Measurements from ENCODE around the gene RAMACL.
"Not testable (repeated sequence)": the region's sequence is repeated elsewhere in the genome, so short reads cannot be mapped to it uniquely, and the experiment has no call there.

Gene RAMACL

GRCh38 chr6:166586424-166587156 lies at the start of gene RAMACL:
Gene RAMACL, minus strand, starts transcription at chr6:166586678. Its CDS starts 201 bp downstream, at chr6:166586477.
- DNase-seq (ENCODE audit: low read depth) = no peak

GRCh38 chr6:166635013-166635970 lies 48.8 kb upstream of the RAMACL start:
- DNase-seq (ENCODE audit: low read depth) = no peak

- DNase-seq (ENCODE audit: low read depth) = not testable (repeated sequence)
Observed at GRCh38 chr6:166634581-166634980, 48.1 kb upstream of the RAMACL start.

- no peak for DNase-seq (ENCODE audit: low read depth)
Observed at GRCh38 chr6:166633732-166634535, 47.5 kb upstream of the RAMACL start.

- no peak for DNase-seq (ENCODE audit: low read depth)
Observed at GRCh38 chr6:166632731-166633130, 46.3 kb upstream of the RAMACL start.

GRCh38 chr6:166630462-166630861 lies 44.0 kb upstream of the RAMACL start:
- no peak for DNase-seq (ENCODE audit: low read depth)

- no peak for DNase-seq (ENCODE audit: low read depth)
Observed at GRCh38 chr6:166629628-166630027, 43.1 kb upstream of the RAMACL start.

- DNase-seq (ENCODE audit: low read depth) = no peak
Observed at GRCh38 chr6:166627875-166628801, 41.7 kb upstream of the RAMACL start.

- peak; percentile 99 for DNase-seq (ENCODE audit: low read depth)
Observed at GRCh38 chr6:166627033-166627874, 40.8 kb upstream of the RAMACL start, which contains the start of gene RPS6KA2. Gene RPS6KA2, minus strand, starts transcription at chr6:166627251. Its CDS starts 232 bp downstream, at chr6:166627019.

GRCh38 chr6:166626177-166627032 lies 39.9 kb upstream of the RAMACL start:
- DNase-seq (ENCODE audit: low read depth) = no peak

- DNase-seq (ENCODE audit: low read depth) = no peak
Observed at GRCh38 chr6:166625356-166625755, 38.9 kb upstream of the RAMACL start.

GRCh38 chr6:166624275-166624674 lies 37.8 kb upstream of the RAMACL start:
- DNase-seq (ENCODE audit: low read depth) = peak; percentile 93

- DNase-seq (ENCODE audit: low read depth) = no peak
Observed at GRCh38 chr6:166623318-166623717, 36.8 kb upstream of the RAMACL start.

GRCh38 chr6:166621114-166621540 lies 34.6 kb upstream of the RAMACL start:
- no peak for DNase-seq (ENCODE audit: low read depth)

GRCh38 chr6:166620478-166621113 lies 34.1 kb upstream of the RAMACL start:
- peak; percentile 43 for DNase-seq (ENCODE audit: low read depth)

- DNase-seq (ENCODE audit: low read depth) = peak; percentile 97
Observed at GRCh38 chr6:166619912-166620311, 33.4 kb upstream of the RAMACL start.

- peak; percentile 57 for DNase-seq (ENCODE audit: low read depth)
Observed at GRCh38 chr6:166618866-166619761, 32.6 kb upstream of the RAMACL start.

All from fibroblast of the conjunctiva (primary cell).